Neural cell (in vitro differentiated cells): ENCODE measurements around the gene HELT. TPM values are rescaled to one million over a fixed set of nuclear protein-coding genes. Genes with fewer than 3 reads are reported as not detected.

Experiments
- H2AFZ ChIP-seq: fragments of 200-600, 300-800 bp; sonication (generic), shearing (Covaris generic); 2 replicates; pipeline ENCODE4 v1.6.0; 2014; ENCODE audit warnings: low read depth, mild to moderate bottlenecking, antibody characterized with exemption, low read length, moderate library complexity
- H3F3A ChIP-seq: fragments of 200-600 bp; shearing (Covaris generic); 2 replicates; pipeline ENCODE4 v1.6.1; 2016; ENCODE audit warnings: mild to moderate bottlenecking, moderate library complexity, mixed read lengths, antibody characterized with exemption, low read length; ENCODE audit not compliant: insufficient read depth, poor library complexity, severe bottlenecking
- H3K27ac ChIP-seq: fragments of 200-600, 300-800 bp; sonication (generic), shearing (Covaris generic); 2 replicates; pipeline ENCODE4 v1.5.1; 2014; ENCODE audit warnings: mild to moderate bottlenecking, low read length, moderate library complexity
- H3K27me3 ChIP-seq: fragments of 300-800, 200-600 bp; sonication (generic), shearing (Covaris generic); 2 replicates; pipeline ENCODE4 v1.6.0; 2014; ENCODE audit warnings: mild to moderate bottlenecking, low read depth, low read length, moderate library complexity; ENCODE audit not compliant: insufficient read depth
- H3K36me3 ChIP-seq: fragments of 300-800, 200-600 bp; sonication (generic), shearing (Covaris generic); 2 replicates; pipeline ENCODE4 v1.5.1; 2014; ENCODE audit warnings: mild to moderate bottlenecking, antibody characterized with exemption, low read length, moderate library complexity; ENCODE audit not compliant: insufficient read depth
- H3K4me2 ChIP-seq: fragments of 300-800, 200-600 bp; sonication (generic), shearing (Covaris generic); 2 replicates; pipeline ENCODE4 v1.6.0; 2014; ENCODE audit warnings: mild to moderate bottlenecking, low read length
- H3K4me3 ChIP-seq: fragments of 300-800, 200-600 bp; sonication (generic), shearing (Covaris generic); 2 replicates; pipeline ENCODE4 v1.5.1; 2014; ENCODE audit warnings: mild to moderate bottlenecking, low read length, moderate library complexity
- H3K79me2 ChIP-seq: fragments of 200-600 bp; shearing (Covaris generic); replicated peaks from 2 replicates; pipeline ENCODE4 v1.6.0; 2014; ENCODE audit warnings: mild to moderate bottlenecking, low read length, moderate library complexity; ENCODE audit not compliant: insufficient read depth
- H3K9ac ChIP-seq: fragments of 300-800, 200-600 bp; sonication (generic), shearing (Covaris generic); 2 replicates; pipeline ENCODE4 v1.6.1; 2016; ENCODE audit warnings: mild to moderate bottlenecking, low read length, mixed read lengths
- H3K9me2 ChIP-seq: fragments of 200-600 bp; shearing (Covaris generic); 2 replicates; pipeline ENCODE4 v1.6.1; 2016; ENCODE audit warnings: mild to moderate bottlenecking, low read length, mixed read lengths; ENCODE audit not compliant: insufficient read depth
- H3K9me3 ChIP-seq: fragments of 200-600, 300-800 bp; sonication (generic), shearing (Covaris generic); 2 replicates; pipeline ENCODE4 v1.6.1; 2016; ENCODE audit warnings: mild to moderate bottlenecking, mixed run types, low read length, moderate library complexity, mixed read lengths
- H4K20me1 ChIP-seq: fragments of 200-600 bp; shearing (Covaris generic); 2 replicates; pipeline ENCODE4 v1.6.1; 2016; ENCODE audit warnings: mild to moderate bottlenecking, mixed run types; ENCODE audit not compliant: insufficient read depth
- EP300 ChIP-seq: fragments of 450-650 bp; conservative IDR thresholded peaks from 2 replicates; pipeline ENCODE4 v1.6.1; 2014; ENCODE audit warnings: antibody characterized with exemption, mild to moderate bottlenecking, moderate library complexity; ENCODE audit not compliant: poor library complexity, severe bottlenecking
- EZH2 ChIP-seq: fragments of 200-600, 300-800 bp; shearing (Covaris generic), sonication (generic); IDR thresholded peaks from 2 replicates; pipeline ENCODE4 v1.6.1; 2014; ENCODE audit warnings: antibody characterized with exemption, low read length, borderline replicate concordance, mild to moderate bottlenecking; ENCODE audit not compliant: insufficient read depth, poor library complexity, severe bottlenecking
- MXI1 ChIP-seq: fragments of 450-650 bp; conservative IDR thresholded peaks from 2 replicates; pipeline ENCODE4 v1.6.1; 2014; ENCODE audit warnings: antibody characterized with exemption, mild to moderate bottlenecking; ENCODE audit not compliant: poor library complexity, severe bottlenecking
- POLR2AphosphoS5 ChIP-seq: IDR thresholded peaks from 2 replicates; pipeline ENCODE4 v1.6.1; 2012
- RAD21 ChIP-seq: fragments of 450-650 bp; conservative IDR thresholded peaks from 2 replicates; pipeline ENCODE4 v1.6.1; 2014; ENCODE audit warnings: antibody characterized with exemption, mild to moderate bottlenecking, moderate library complexity
- SMC3 ChIP-seq: fragments of 450-650 bp; conservative IDR thresholded peaks from 2 replicates; pipeline ENCODE4 v1.6.1; 2014; ENCODE audit warnings: antibody characterized with exemption, mild to moderate bottlenecking, moderate library complexity; ENCODE audit not compliant: poor library complexity
- TAF1 ChIP-seq: IDR thresholded peaks from 2 replicates; pipeline ENCODE4 v1.6.1; 2012; ENCODE audit warnings: low read depth
- polyA plus RNA-seq: library from polyadenylated mRNA; depleted of rRNA; stranded (reverse); fragments of >200 nt; gene quantifications from 2 replicates; pipeline ENCODE4 v1.2.3, GENCODE V29; 2014
- TF ChIP-seq, protein P1 (sequence below): fragments of 450-650 bp; IDR thresholded peaks from 2 replicates; pipeline ENCODE4 v1.5.1; 2014; ENCODE audit warnings: antibody characterized with exemption, mild to moderate bottlenecking, moderate library complexity; ENCODE audit not compliant: poor library complexity, severe bottlenecking
- TF ChIP-seq, protein P2 (sequence below): IDR thresholded peaks from 2 replicates; pipeline ENCODE4 v1.6.1; 2012; ENCODE audit warnings: borderline replicate concordance

The HELT gene
- polyA plus RNA-seq, 1 donor from 2014 or later: not detected

DNA sequence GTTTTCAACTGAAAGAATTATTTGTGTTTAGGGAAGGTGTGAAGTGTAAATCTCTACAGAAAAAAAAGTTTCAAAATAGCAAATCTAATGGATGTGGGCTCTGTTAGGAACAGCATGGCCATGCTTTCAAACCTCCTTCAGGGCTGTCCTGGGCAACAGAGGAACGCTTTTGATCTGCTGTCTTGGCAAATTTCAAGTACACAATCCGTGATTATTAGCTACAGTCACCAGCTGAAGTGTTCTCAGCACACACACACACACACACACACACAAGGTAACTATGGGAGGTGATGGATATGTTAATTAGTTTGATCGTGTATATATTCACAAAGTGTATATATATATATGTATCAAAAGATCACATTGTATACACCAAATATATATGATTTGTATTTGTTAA is 40.5 kb upstream of the HELT start:
- Histone ChIP-seq H3K36me3 (no peaks in the 10 kb centered on the region), H3K4me2 (no peak overlapping the region), H3K4me3 (no peak overlapping the region), H3K27ac (no peak overlapping the region), H3K79me2 (no peaks in the 10 kb centered on the region), H3K9me2 (no peaks in the 10 kb centered on the region), H3K9ac (no peak overlapping the region), H3K9me3 (no peaks in the 10 kb centered on the region), H2AFZ (no peak overlapping the region), H3F3A (no peaks in the 10 kb centered on the region), H4K20me1 (no peaks in the 10 kb centered on the region), H3K27me3 (no peaks in the 10 kb centered on the region)
- TF ChIP-seq TAF1 (no peak), EZH2 (no peak), SMC3 (no peak), MXI1 (no peak), RAD21 (no peak), POLR2AphosphoS5 (no peak), EP300 (no peak)
- TF ChIP-seq, protein P1, sequence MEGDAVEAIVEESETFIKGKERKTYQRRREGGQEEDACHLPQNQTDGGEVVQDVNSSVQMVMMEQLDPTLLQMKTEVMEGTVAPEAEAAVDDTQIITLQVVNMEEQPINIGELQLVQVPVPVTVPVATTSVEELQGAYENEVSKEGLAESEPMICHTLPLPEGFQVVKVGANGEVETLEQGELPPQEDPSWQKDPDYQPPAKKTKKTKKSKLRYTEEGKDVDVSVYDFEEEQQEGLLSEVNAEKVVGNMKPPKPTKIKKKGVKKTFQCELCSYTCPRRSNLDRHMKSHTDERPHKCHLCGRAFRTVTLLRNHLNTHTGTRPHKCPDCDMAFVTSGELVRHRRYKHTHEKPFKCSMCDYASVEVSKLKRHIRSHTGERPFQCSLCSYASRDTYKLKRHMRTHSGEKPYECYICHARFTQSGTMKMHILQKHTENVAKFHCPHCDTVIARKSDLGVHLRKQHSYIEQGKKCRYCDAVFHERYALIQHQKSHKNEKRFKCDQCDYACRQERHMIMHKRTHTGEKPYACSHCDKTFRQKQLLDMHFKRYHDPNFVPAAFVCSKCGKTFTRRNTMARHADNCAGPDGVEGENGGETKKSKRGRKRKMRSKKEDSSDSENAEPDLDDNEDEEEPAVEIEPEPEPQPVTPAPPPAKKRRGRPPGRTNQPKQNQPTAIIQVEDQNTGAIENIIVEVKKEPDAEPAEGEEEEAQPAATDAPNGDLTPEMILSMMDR: no peak
- TF ChIP-seq, protein P2, sequence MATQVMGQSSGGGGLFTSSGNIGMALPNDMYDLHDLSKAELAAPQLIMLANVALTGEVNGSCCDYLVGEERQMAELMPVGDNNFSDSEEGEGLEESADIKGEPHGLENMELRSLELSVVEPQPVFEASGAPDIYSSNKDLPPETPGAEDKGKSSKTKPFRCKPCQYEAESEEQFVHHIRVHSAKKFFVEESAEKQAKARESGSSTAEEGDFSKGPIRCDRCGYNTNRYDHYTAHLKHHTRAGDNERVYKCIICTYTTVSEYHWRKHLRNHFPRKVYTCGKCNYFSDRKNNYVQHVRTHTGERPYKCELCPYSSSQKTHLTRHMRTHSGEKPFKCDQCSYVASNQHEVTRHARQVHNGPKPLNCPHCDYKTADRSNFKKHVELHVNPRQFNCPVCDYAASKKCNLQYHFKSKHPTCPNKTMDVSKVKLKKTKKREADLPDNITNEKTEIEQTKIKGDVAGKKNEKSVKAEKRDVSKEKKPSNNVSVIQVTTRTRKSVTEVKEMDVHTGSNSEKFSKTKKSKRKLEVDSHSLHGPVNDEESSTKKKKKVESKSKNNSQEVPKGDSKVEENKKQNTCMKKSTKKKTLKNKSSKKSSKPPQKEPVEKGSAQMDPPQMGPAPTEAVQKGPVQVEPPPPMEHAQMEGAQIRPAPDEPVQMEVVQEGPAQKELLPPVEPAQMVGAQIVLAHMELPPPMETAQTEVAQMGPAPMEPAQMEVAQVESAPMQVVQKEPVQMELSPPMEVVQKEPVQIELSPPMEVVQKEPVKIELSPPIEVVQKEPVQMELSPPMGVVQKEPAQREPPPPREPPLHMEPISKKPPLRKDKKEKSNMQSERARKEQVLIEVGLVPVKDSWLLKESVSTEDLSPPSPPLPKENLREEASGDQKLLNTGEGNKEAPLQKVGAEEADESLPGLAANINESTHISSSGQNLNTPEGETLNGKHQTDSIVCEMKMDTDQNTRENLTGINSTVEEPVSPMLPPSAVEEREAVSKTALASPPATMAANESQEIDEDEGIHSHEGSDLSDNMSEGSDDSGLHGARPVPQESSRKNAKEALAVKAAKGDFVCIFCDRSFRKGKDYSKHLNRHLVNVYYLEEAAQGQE: no peak

DNA sequence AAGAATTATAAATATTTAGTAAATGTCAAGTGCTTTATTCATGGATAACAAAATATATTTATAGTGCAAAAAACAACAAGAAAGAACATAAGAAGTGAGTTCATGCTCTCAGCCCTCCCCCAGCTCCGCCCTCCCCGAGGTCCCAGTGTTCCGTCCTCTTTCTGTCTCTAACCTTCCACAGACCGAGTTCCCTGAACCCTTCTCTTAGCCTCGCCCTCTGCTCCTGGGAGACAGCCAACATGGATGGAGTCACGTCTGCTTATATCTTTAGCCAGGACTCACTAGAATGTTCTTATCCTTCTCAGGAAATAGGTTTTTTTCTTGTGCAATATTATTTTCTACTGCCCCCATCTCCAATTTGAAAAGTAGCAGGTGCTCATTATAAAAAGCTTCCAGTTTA is 40.1 kb upstream of the HELT start:
- no peaks in the 10 kb centered on the region for H3K9me3 ChIP-seq
- H3K36me3 ChIP-seq: no peaks in the 10 kb centered on the region
- no peak overlapping the region for H3K27ac ChIP-seq
- no peaks in the 10 kb centered on the region for H3K9me2 ChIP-seq
- no peak overlapping the region for H2AFZ ChIP-seq
- no peak overlapping the region for H3K4me3 ChIP-seq
- TF ChIP-seq, protein P1: no peak
- TF ChIP-seq, protein P2: no peak
- TF ChIP-seq TAF1 (no peak), RAD21 (no peak), MXI1 (no peak), POLR2AphosphoS5 (no peak), EZH2 (no peak), EP300 (no peak), SMC3 (no peak)
- no peaks in the 10 kb centered on the region for H3F3A ChIP-seq
- no peaks in the 10 kb centered on the region for H3K27me3 ChIP-seq
- no peak overlapping the region for H3K4me2 ChIP-seq
- no peak overlapping the region for H3K9ac ChIP-seq
- H3K79me2 ChIP-seq: no peaks in the 10 kb centered on the region
- H4K20me1 ChIP-seq: no peaks in the 10 kb centered on the region
